Right lobe of liver (tissue), 4 donors: ENCODE results near the gene GRIN2A.

Experiments
- POLR2A ChIP-seq: fragments of 450-650 bp; IDR thresholded peaks from one replicate; pipeline ENCODE4 v1.6.1; 2017; ENCODE audit warnings: antibody characterized with exemption, mild to moderate bottlenecking
- TF ChIP-seq, protein P1 (sequence below), 4 donors: fragments of 200-600 bp in 3 of 4; fragments of 450-650 bp in 1 of 4; IDR thresholded peaks; one replicate each; pipeline versions ENCODE4 v1.5.1 to v1.8.0; 2016 to 2022; ENCODE audit warnings: antibody characterized with exemption in 4 of 4, mild to moderate bottlenecking in 2 of 4
- donor health status: DM: no; HTN: no; CAD: no.
- donor health status: DM: no; HTN: no; CAD: no.
- donor health status: DM: no; HTN: yes; CAD: no.

DNA sequence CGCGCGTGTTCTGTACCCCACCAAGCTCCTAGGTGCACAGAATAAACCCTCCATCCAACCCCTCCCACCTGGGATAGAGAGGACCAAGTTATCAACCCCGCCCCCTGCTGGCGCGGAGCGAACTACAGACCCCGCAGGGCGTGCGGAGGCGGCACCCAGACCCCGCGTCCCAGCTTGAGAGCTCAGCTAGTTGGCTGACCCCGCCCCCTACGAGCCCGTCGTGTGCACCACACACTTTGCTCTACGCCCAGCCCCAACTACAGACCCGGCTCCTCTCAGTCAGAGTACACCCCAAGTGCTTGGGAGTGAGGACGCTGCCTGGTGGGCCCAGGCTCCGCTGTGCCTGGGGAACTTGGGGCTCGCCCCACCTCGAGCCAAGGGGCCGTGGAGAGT is 1.5 kb downstream of the GRIN2A start:
- no peak for TF ChIP-seq POLR2A
- TF ChIP-seq, protein P1, sequence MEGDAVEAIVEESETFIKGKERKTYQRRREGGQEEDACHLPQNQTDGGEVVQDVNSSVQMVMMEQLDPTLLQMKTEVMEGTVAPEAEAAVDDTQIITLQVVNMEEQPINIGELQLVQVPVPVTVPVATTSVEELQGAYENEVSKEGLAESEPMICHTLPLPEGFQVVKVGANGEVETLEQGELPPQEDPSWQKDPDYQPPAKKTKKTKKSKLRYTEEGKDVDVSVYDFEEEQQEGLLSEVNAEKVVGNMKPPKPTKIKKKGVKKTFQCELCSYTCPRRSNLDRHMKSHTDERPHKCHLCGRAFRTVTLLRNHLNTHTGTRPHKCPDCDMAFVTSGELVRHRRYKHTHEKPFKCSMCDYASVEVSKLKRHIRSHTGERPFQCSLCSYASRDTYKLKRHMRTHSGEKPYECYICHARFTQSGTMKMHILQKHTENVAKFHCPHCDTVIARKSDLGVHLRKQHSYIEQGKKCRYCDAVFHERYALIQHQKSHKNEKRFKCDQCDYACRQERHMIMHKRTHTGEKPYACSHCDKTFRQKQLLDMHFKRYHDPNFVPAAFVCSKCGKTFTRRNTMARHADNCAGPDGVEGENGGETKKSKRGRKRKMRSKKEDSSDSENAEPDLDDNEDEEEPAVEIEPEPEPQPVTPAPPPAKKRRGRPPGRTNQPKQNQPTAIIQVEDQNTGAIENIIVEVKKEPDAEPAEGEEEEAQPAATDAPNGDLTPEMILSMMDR (IDR thresholded peaks at IDR 0.05), result peak in 3 of 4 donors; percentile 16 to 28 (median 22)
